Measurements from ENCODE around the gene MYCN.
"Not testable (repeated sequence)": the region's sequence is repeated elsewhere in the genome, so short reads cannot be mapped to it uniquely, and the experiment has no call there.

MYCN gene

GRCh38 chr2:15943378-15944280 lies 3.3 kb downstream of the MYCN start:
- DNase-seq, result peak; percentile 20

GRCh38 chr2:15944325-15945017 lies 4.1 kb downstream of the MYCN start:
- DNase-seq, result no peak

- DNase-seq, result no peak
Observed at GRCh38 chr2:15945909-15946705, 5.8 kb downstream of the MYCN start.

GRCh38 chr2:15946983-15947382 lies 6.6 kb downstream of the MYCN start:
- DNase-seq, result no peak

GRCh38 chr2:15947431-15947830 lies 7.1 kb downstream of the MYCN start:
- DNase-seq, result no peak

GRCh38 chr2:15948704-15948957 lies 8.3 kb downstream of the MYCN start:
- DNase-seq, result no peak

- no peak for DNase-seq
Observed at GRCh38 chr2:15949126-15949525, 8.8 kb downstream of the MYCN start.

- DNase-seq, result no peak
Observed at GRCh38 chr2:15949551-15949950, 9.2 kb downstream of the MYCN start.

GRCh38 chr2:15950088-15950952 lies 10.0 kb downstream of the MYCN start:
- DNase-seq, result no peak

GRCh38 chr2:15951936-15952335 lies 11.6 kb downstream of the MYCN start:
- DNase-seq, result not testable (repeated sequence)

GRCh38 chr2:15952451-15953146 lies 12.2 kb downstream of the MYCN start:
- DNase-seq, result no peak

- no peak for DNase-seq
Observed at GRCh38 chr2:15953147-15953630, 12.8 kb downstream of the MYCN start.

- no peak for DNase-seq
Observed at GRCh38 chr2:15953891-15954680, 13.7 kb downstream of the MYCN start.

- no peak for DNase-seq
Observed at GRCh38 chr2:15954761-15955160, 14.4 kb downstream of the MYCN start.

- no peak for DNase-seq
Observed at GRCh38 chr2:15955232-15955988, 15.1 kb downstream of the MYCN start.

- DNase-seq, result no peak
Observed at GRCh38 chr2:15956230-15956629, 15.9 kb downstream of the MYCN start.

- DNase-seq, result no peak
Observed at GRCh38 chr2:15956751-15957736, 16.7 kb downstream of the MYCN start.

GRCh38 chr2:15957881-15958713 lies 17.7 kb downstream of the MYCN start:
- DNase-seq, result no peak
